ENCODE results near the gene RUBCN.
"Not testable (repeated sequence)": the region's sequence is repeated elsewhere in the genome, so short reads cannot be mapped to it uniquely, and the experiment has no call there.

Gene RUBCN

GRCh38 chr3:197682713-197683112 is 54.0 kb downstream of the RUBCN start:
- Histone ChIP-seq H3K4me3 (ENCODE audit: low read length) (no peak overlapping the region), H3K9ac (ENCODE audit: low read length) (no peak overlapping the region), H3K27ac (ENCODE audit: low read length) (no peak overlapping the region), H3K27me3 (ENCODE audit: control insufficient read depth, insufficient read depth, low read length) (no peaks in the 10 kb centered on the region), H3K4me1 (ENCODE audit: control insufficient read depth, low read depth, low read length) (no peaks in the 10 kb centered on the region), H3K36me3 (ENCODE audit: control insufficient read depth, low read depth, low read length) (peaks cover 11% of the 10 kb centered on the region), H3K9me3 (ENCODE audit: control insufficient read depth, low read depth, low read length) (no peaks in the 10 kb centered on the region)

DNA sequence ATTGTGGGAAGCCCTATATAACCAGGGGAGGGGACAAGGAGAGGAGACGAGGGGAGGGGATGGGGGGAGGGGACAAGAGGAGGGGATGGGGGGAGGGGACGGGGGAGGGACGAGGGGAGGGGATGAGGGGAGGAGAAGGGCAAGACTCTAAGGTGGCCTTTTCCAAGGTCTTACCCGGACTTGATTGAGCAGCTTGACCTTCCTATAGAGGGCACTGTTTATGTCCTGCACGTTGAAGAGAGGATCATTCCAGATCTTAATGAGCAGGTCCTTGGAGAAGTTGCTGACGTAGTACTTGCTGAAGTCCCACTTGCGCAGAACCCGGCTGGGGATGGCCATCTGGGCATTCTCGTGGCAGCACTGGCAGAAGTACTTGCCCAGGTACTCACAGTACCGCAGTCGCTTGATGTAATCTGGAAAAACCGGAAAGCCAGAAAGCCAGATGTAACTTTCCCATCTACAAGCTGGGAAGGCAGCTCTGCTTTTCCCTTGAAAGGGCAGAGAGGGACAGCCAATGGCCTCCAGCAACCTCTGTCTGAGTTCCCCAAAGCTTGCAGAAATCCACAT is 55.7 kb downstream of the RUBCN start:
- H3K9ac ChIP-seq (ENCODE audit: low read length) = no peak overlapping the region
- no peak overlapping the region for H3K4me3 ChIP-seq (ENCODE audit: low read length)
- H3K36me3 ChIP-seq (ENCODE audit: control insufficient read depth, low read depth, low read length) = peaks cover 18% of the 10 kb centered on the region
- no peak overlapping the region for H3K27ac ChIP-seq (ENCODE audit: low read length)
- no peaks in the 10 kb centered on the region for H3K4me1 ChIP-seq (ENCODE audit: control insufficient read depth, low read depth, low read length)
- no peaks in the 10 kb centered on the region for H3K9me3 ChIP-seq (ENCODE audit: control insufficient read depth, low read depth, low read length)
- no peaks in the 10 kb centered on the region for H3K27me3 ChIP-seq (ENCODE audit: control insufficient read depth, insufficient read depth, low read length)

DNA sequence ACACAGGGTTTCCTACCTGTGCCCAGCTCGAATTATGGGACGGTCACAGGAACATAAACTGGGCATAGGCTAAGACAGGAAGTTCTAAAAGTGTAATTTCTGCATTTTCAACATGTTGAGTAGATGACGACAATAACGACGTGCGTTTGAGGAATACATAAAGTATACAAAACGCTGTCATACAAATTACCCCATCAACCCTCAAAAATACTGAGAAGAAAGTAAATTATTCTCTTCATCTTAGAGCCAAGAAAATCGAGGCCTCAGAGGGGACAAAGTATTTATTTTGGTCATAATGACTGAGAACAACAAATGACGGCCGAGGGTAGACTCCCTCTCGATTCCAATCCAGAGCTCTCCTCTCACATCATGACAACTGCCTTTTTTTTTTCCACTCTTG is 60.8 kb downstream of the RUBCN start:
- Histone ChIP-seq H3K36me3 (ENCODE audit: control insufficient read depth, low read depth, low read length) (peaks cover 22% of the 10 kb centered on the region), H3K4me1 (ENCODE audit: control insufficient read depth, low read depth, low read length) (no peaks in the 10 kb centered on the region), H3K27me3 (ENCODE audit: control insufficient read depth, insufficient read depth, low read length) (no peaks in the 10 kb centered on the region), H3K27ac (ENCODE audit: low read length) (no peak overlapping the region), H3K9ac (ENCODE audit: low read length) (no peak overlapping the region), H3K9me3 (ENCODE audit: control insufficient read depth, low read depth, low read length) (no peaks in the 10 kb centered on the region), H3K4me3 (ENCODE audit: low read length) (no peak overlapping the region)

DNA sequence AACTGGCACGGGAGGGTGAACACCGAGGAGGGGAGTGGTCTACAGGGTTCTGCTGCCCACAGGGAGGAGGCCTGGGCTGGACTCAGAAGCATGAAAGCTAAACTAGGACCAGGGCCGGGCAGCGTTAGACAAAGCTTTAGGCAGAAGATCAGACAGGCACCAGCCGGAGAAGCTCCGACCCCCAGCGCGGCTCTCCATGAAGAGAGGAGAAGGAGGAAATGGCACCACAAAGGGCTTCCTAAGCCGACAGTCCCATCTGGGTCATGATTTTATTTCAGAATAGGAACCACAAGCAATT is 61.2 kb downstream of the RUBCN start:
- no peak overlapping the region for H3K27ac ChIP-seq (ENCODE audit: low read length)
- no peak overlapping the region for H3K9ac ChIP-seq (ENCODE audit: low read length)
- H3K4me1 ChIP-seq (ENCODE audit: control insufficient read depth, low read depth, low read length) = no peaks in the 10 kb centered on the region
- no peaks in the 10 kb centered on the region for H3K9me3 ChIP-seq (ENCODE audit: control insufficient read depth, low read depth, low read length)
- H3K4me3 ChIP-seq (ENCODE audit: low read length) = no peak overlapping the region
- peaks cover 21% of the 10 kb centered on the region for H3K36me3 ChIP-seq (ENCODE audit: control insufficient read depth, low read depth, low read length)
- H3K27me3 ChIP-seq (ENCODE audit: control insufficient read depth, insufficient read depth, low read length) = no peaks in the 10 kb centered on the region

- Histone ChIP-seq H3K9ac (ENCODE audit: low read length) (no peak overlapping the region), H3K4me1 (ENCODE audit: control insufficient read depth, low read depth, low read length) (no peaks in the 10 kb centered on the region), H3K27me3 (ENCODE audit: control insufficient read depth, insufficient read depth, low read length) (no peaks in the 10 kb centered on the region), H3K27ac (ENCODE audit: low read length) (no peak overlapping the region), H3K9me3 (ENCODE audit: control insufficient read depth, low read depth, low read length) (no peaks in the 10 kb centered on the region), H3K36me3 (ENCODE audit: control insufficient read depth, low read depth, low read length) (peaks cover 19% of the 10 kb centered on the region), H3K4me3 (ENCODE audit: low read length) (no peak overlapping the region)
These were observed 61.8 kb downstream of the RUBCN start for GRCh38 chr3:197674741-197675562.

- no peaks in the 10 kb centered on the region for H3K4me1 ChIP-seq (ENCODE audit: control insufficient read depth, low read depth, low read length)
- no peak overlapping the region for H3K9ac ChIP-seq (ENCODE audit: low read length)
- H3K27ac ChIP-seq (ENCODE audit: low read length) = no peak overlapping the region
- no peak overlapping the region for H3K4me3 ChIP-seq (ENCODE audit: low read length)
- H3K36me3 ChIP-seq (ENCODE audit: control insufficient read depth, low read depth, low read length) = peaks cover 19% of the 10 kb centered on the region
- no peaks in the 10 kb centered on the region for H3K27me3 ChIP-seq (ENCODE audit: control insufficient read depth, insufficient read depth, low read length)
- H3K9me3 ChIP-seq (ENCODE audit: control insufficient read depth, low read depth, low read length) = no peaks in the 10 kb centered on the region
These were observed 63.5 kb downstream of the RUBCN start for GRCh38 chr3:197673170-197673569.

DNA sequence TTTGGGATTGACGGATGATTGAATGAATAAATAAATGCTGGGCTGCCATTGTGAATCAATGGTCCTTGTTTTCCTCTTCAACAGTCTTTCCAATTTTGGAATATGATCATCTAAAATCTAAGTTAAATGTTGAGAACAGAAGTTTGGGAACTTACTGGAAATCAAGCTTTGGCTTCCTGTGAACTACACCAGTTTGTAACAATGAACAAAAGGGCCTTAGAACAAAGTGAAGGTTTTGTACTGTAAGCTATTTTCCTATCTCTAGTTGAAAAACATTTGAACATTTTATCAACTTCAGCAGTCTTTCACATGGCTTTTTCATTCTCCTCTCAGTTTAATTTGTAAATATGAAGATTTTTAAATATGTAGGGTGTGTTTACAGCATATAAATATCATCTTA is 66.3 kb downstream of the RUBCN start:
- H3K27ac ChIP-seq (ENCODE audit: low read length) = no peak overlapping the region
- H3K9me3 ChIP-seq (ENCODE audit: control insufficient read depth, low read depth, low read length) = no peaks in the 10 kb centered on the region
- H3K27me3 ChIP-seq (ENCODE audit: control insufficient read depth, insufficient read depth, low read length) = no peaks in the 10 kb centered on the region
- H3K9ac ChIP-seq (ENCODE audit: low read length) = no peak overlapping the region
- H3K36me3 ChIP-seq (ENCODE audit: control insufficient read depth, low read depth, low read length) = peaks cover 11% of the 10 kb centered on the region
- H3K4me1 ChIP-seq (ENCODE audit: control insufficient read depth, low read depth, low read length) = no peaks in the 10 kb centered on the region
- H3K4me3 ChIP-seq (ENCODE audit: low read length) = no peak overlapping the region

- no peak overlapping the region for H3K27ac ChIP-seq (ENCODE audit: low read length)
- no peaks in the 10 kb centered on the region for H3K36me3 ChIP-seq (ENCODE audit: control insufficient read depth, low read depth, low read length)
- H3K4me1 ChIP-seq (ENCODE audit: control insufficient read depth, low read depth, low read length) = no peaks in the 10 kb centered on the region
- peaks cover 3% of the 10 kb centered on the region for H3K27me3 ChIP-seq (ENCODE audit: control insufficient read depth, insufficient read depth, low read length)
- H3K9ac ChIP-seq (ENCODE audit: low read length) = no peak overlapping the region
- H3K9me3 ChIP-seq (ENCODE audit: control insufficient read depth, low read depth, low read length) = no peaks in the 10 kb centered on the region
- H3K4me3 ChIP-seq (ENCODE audit: low read length) = no peak overlapping the region
These were observed 68.7 kb downstream of the RUBCN start for GRCh38 chr3:197667968-197668367.

DNA sequence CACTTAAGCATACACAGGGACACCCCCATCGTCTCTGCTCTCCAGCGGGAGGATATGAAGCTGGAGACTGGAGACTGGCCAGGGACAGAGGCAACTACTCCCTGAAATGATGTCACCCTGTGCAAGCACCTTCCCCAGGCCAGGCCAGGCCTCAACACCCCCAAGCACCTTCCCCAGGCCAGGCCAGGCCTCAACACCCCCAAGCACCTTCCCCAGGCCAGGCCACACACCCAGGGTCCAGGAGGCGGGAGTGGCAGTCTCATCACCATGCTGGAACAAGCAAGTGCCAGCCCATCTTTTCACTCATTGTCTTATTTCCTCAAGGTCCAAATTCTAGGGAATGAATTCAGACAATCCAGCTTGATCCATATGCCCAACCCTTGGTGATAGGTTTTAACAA is 69.4 kb downstream of the RUBCN start:
- not testable (repeated sequence) for H3K27ac ChIP-seq (ENCODE audit: low read length); H3K4me3 ChIP-seq (ENCODE audit: low read length)

GRCh38 chr3:197666221-197666842 is 70.4 kb downstream of the RUBCN start:
- not testable (repeated sequence) for H3K36me3 ChIP-seq (ENCODE audit: control insufficient read depth, low read depth, low read length); H3K4me3 ChIP-seq (ENCODE audit: low read length); H3K9ac ChIP-seq (ENCODE audit: low read length); H3K4me1 ChIP-seq (ENCODE audit: control insufficient read depth, low read depth, low read length); H3K9me3 ChIP-seq (ENCODE audit: control insufficient read depth, low read depth, low read length); H3K27me3 ChIP-seq (ENCODE audit: control insufficient read depth, insufficient read depth, low read length); H3K27ac ChIP-seq (ENCODE audit: low read length)

More for the DNA sequence above, 69.4 kb downstream of the RUBCN start:
- not testable (repeated sequence) for H3K27me3 ChIP-seq (ENCODE audit: control insufficient read depth, insufficient read depth, low read length); H3K9me3 ChIP-seq (ENCODE audit: control insufficient read depth, low read depth, low read length); H3K36me3 ChIP-seq (ENCODE audit: control insufficient read depth, low read depth, low read length); H3K9ac ChIP-seq (ENCODE audit: low read length); H3K4me1 ChIP-seq (ENCODE audit: control insufficient read depth, low read depth, low read length)

DNA sequence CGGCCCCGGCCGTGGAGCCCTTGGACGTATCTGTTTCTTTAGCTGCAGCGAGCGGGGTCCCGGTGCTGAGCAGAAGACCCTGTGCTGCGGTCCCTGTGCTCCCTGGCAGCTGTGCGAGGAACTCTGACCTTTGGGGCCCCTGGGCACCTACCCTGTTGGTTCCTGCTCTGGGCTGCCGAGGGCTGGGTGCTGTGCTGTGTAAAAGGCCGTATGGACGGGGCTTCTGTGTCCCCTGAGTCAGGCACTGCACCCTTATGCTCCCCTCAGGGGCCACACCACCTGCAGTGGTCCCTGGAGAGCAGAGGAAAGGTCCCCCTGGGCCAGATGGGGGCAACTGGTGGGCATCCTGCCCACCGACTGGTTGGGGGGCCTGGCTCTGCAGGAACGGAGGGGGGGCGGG is 71.2 kb downstream of the RUBCN start:
- H3K4me1 ChIP-seq (ENCODE audit: control insufficient read depth, low read depth, low read length); H3K9me3 ChIP-seq (ENCODE audit: control insufficient read depth, low read depth, low read length): not testable (repeated sequence)

DNA sequence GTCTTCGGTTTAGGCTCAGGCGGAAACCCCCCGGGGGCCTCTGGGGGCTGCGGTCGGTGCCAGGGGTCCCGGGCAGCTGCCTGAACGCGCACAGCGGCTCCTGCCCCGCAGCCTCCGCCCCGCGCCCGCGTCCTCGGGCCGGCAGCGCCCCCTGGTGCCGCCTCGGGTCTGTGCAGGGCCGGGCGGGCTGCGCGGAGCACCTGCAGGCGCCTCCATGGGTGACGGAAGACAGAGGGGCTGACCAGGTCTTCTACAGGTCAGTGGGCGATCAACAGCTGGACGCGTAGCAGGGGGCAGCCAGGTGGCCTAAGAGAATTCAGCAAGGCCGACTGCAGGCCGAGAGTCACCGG is 71.6 kb downstream of the RUBCN start:
- H3K4me1 ChIP-seq (ENCODE audit: control insufficient read depth, low read depth, low read length); H3K9ac ChIP-seq (ENCODE audit: low read length); H3K36me3 ChIP-seq (ENCODE audit: control insufficient read depth, low read depth, low read length); H3K27me3 ChIP-seq (ENCODE audit: control insufficient read depth, insufficient read depth, low read length); H3K4me3 ChIP-seq (ENCODE audit: low read length); H3K9me3 ChIP-seq (ENCODE audit: control insufficient read depth, low read depth, low read length); H3K27ac ChIP-seq (ENCODE audit: low read length): not testable (repeated sequence)

More for the DNA sequence above, 71.2 kb downstream of the RUBCN start:
- H3K27ac ChIP-seq (ENCODE audit: low read length); H3K27me3 ChIP-seq (ENCODE audit: control insufficient read depth, insufficient read depth, low read length); H3K36me3 ChIP-seq (ENCODE audit: control insufficient read depth, low read depth, low read length); H3K4me3 ChIP-seq (ENCODE audit: low read length); H3K9ac ChIP-seq (ENCODE audit: low read length): not testable (repeated sequence)

All from iPS-18a (cell line).